Stromal cell of bone marrow (primary cell): ENCODE results near the gene PMIS2.

Experiments used
- DNase-seq: peaks from one replicate; pipeline ENCODE4 v3.0.0-alpha.2; 2012; ENCODE audit warnings: low read depth

Gene PMIS2

DNA sequence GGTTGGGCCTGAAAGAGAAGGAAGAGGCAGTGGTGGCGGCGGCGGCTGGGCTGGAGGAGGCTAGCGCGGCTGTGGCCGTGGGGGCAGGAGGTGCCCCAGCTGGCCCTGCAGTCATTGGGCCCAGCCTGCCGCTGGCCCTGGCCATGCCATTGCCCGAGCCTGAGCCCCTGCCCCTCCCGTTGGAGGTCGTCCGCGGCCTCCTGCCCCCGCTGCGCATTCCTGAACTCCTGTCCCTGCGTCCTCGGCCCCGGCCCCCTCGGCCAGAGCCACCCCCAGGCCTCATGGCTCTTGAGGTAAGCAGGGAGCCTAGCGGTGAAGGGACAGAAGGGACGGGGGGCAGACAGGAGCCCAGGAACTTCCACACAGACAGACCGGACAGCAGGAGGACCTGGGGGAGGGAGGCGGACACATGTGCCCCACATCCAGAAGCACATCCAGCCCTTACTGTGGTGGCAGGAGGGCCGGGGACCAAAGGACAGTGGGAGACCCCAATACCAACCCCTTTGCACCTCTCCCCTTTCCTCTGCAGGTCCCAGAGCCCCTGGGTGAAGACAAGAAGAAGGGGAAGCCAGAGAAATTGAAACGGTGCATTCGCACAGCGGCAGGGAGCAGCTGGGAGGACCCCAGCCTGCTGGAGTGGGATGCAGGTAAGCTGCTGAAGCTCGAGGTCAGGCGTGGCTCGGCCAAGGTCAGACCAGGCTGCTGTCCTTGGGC, 47.9 kb downstream of the PMIS2 start:
- no peak for DNase-seq

DNA sequence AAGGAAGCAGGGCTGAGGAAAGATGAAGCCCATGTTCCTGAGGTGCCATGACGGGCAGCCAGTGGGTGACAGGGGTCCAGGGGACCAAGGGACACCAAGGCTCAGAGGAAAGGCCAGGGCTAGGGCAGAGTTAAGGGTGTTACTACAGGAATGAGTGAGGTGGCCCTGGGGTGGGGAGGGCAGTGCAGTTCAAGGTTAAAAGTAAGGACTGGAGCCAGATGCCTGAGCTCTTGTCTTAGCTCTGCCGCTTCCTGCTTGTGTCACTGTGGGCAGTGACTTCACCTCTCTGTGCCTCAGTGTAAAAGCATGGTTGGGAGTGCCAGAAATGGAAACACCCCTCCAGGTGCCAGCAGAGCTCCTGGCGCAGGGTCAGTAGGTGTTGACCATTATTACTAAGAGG, 50.7 kb downstream of the PMIS2 start:
- DNase-seq: no peak
